Breast epithelium (tissue), 4 donors: ENCODE data around the gene ARL2. TPM values are rescaled to one million over a fixed set of nuclear protein-coding genes. Genes with fewer than 3 reads are reported as not detected.
A peak's percentile ranks its signal among the peaks of the same experiment; 100 is the strongest.

Source experiments
- DNase-seq, 2 donors: peaks; one replicate each; pipeline ENCODE4 v3.0.0-alpha.2; 2019; ENCODE audit warnings: low spot score in 2 of 2
- H3K27ac ChIP-seq, 2 donors: fragments of 200-600 bp; sonication (generic) in 1 of 2; one replicate each; pipeline ENCODE4 v1.5.1; 2016 to 2019; ENCODE audit warnings: mild to moderate bottlenecking in 1 of 2
- H3K27me3 ChIP-seq, 2 donors: fragments of 200-600 bp; sonication (generic) in 1 of 2; one replicate each; pipeline versions ENCODE4 v1.5.1 to v1.6.0; 2017 to 2019; ENCODE audit warnings: control low read depth in 1 of 2, mild to moderate bottlenecking in 1 of 2
- H3K36me3 ChIP-seq: fragments of 200-600 bp; one replicate; pipeline ENCODE4 v1.5.1; 2019
- H3K4me1 ChIP-seq, 2 donors: fragments of 200-600 bp; sonication (generic); one replicate each; pipeline ENCODE4 v1.5.1; 2016 to 2019; ENCODE audit warnings: control low read depth in 1 of 2
- H3K4me3 ChIP-seq, 3 donors: fragments of 200-600 bp; sonication (generic); 1 replicate in 2 of 3; 2 replicates in 1 of 3; pipeline ENCODE4 v1.5.1; 2016 to 2019; ENCODE audit warnings: mild to moderate bottlenecking in 3 of 3, moderate library complexity in 2 of 3
- H3K9me3 ChIP-seq, 2 donors: fragments of 200-600 bp; sonication (generic) in 1 of 2; one replicate each; pipeline ENCODE4 v1.5.1; 2016 to 2019; ENCODE audit warnings: control low read depth in 1 of 2
- CTCF ChIP-seq, 3 donors: fragments of 450-650 bp; IDR thresholded peaks; one replicate each; pipeline ENCODE4 v1.5.1; 2016 to 2017; ENCODE audit warnings: antibody characterized with exemption in 3 of 3, mild to moderate bottlenecking in 3 of 3, moderate library complexity in 3 of 3
- POLR2A ChIP-seq: fragments of 450-650 bp; IDR thresholded peaks from one replicate; pipeline ENCODE4 v1.6.1; 2016; ENCODE audit warnings: antibody characterized with exemption, mild to moderate bottlenecking, moderate library complexity
- POLR2AphosphoS5 ChIP-seq, 3 donors: sonication (generic); formaldehyde crosslinking; IDR thresholded peaks; one replicate each; pipeline ENCODE4 v1.6.1; 2017; ENCODE audit warnings: antibody characterized with exemption in 3 of 3
- intact Hi-C: fragments of 100-400 bp; cut with DNase I; formaldehyde crosslinking; loops from one replicate; pipeline ENCODE4 v1.15.1; 2023; ENCODE audit warnings: low total_unique reads
- total RNA-seq, 3 donors: library from RNA; depleted of rRNA; stranded (reverse); fragments of >200 nt; gene quantifications; one replicate each; pipeline ENCODE4 v1.1.0, GENCODE V29; 2016

Gene ARL2
- total RNA-seq, 3 donors from 2014 or later, result 99.8 to 193 (median 154) TPM

- H3K27ac ChIP-seq, result peak overlapping the region; percentile 93
- intact Hi-C loops, result no loop called here
- no peak for DNase-seq
- H3K27me3 ChIP-seq, result no peaks in the 10 kb centered on the region
- H3K4me1 ChIP-seq, result peaks cover 0 to 5% of the 10 kb centered on the region in 2 donors
- H3K36me3 ChIP-seq, result no peaks in the 10 kb centered on the region
- no peaks in the 10 kb centered on the region for H3K9me3 ChIP-seq
- no peak for TF ChIP-seq CTCF (IDR thresholded peaks at IDR 0.05)
- H3K4me3 ChIP-seq, result peak overlapping the region; percentile 63 to 85 (median 65)
These were observed 26.5 kb downstream of the ARL2 start for GRCh38 chr11:65040520-65040846.

- no peak for TF ChIP-seq CTCF (IDR thresholded peaks at IDR 0.05)
- no peak for TF ChIP-seq POLR2A
- peak in 2 of 3 donors; percentile 9 to 52 for TF ChIP-seq POLR2AphosphoS5 (IDR thresholded peaks at IDR 0.05)
- Histone ChIP-seq H3K4me3 (peak within 1 kb of the TSS; percentile 63 to 85 (median 65)), H3K4me1 (peaks cover 0 to 5% of the 10 kb centered on the region in 2 donors), H3K27ac (peak within 1 kb of the TSS; percentile 93), H3K36me3 (no peaks in the 10 kb centered on the region), H3K27me3 (no peaks in the 10 kb centered on the region), H3K9me3 (no peaks in the 10 kb centered on the region)
- peak; percentile 82 to 83 for DNase-seq
- intact Hi-C loops, result no loop called here
These were observed 27.1 kb downstream of the ARL2 start, which contains the start of gene SAC3D1 for GRCh38 chr11:65040847-65041622. TSS of gene SAC3D1 (plus strand) at chr11:65041210. CDS start at chr11:65041293, 83 bp downstream.

GRCh38 chr11:65042891-65043290, 28.9 kb downstream of the ARL2 start:
- Histone ChIP-seq H3K36me3 (no peaks in the 10 kb centered on the region), H3K9me3 (no peaks in the 10 kb centered on the region), H3K27me3 (no peaks in the 10 kb centered on the region), H3K4me1 (peaks cover 4 to 5% of the 10 kb centered on the region in 2 donors), H3K4me3 (no peak overlapping the region), H3K27ac (no peak overlapping the region)
- TF ChIP-seq CTCF (IDR thresholded peaks at IDR 0.05) (no peak), POLR2A (no peak), POLR2AphosphoS5 (IDR thresholded peaks at IDR 0.05) (no peak)
- DNase-seq, result no peak
- intact Hi-C loops, result no loop called here

GRCh38 chr11:65043881-65044501, 30.0 kb downstream of the ARL2 start:
- Histone ChIP-seq H3K36me3 (no peaks in the 10 kb centered on the region), H3K27me3 (no peaks in the 10 kb centered on the region), H3K9me3 (no peaks in the 10 kb centered on the region), H3K4me3 (no peak overlapping the region), H3K27ac (no peak overlapping the region), H3K4me1 (peaks cover 4 to 5% of the 10 kb centered on the region in 2 donors)
- no peak for TF ChIP-seq POLR2AphosphoS5 (IDR thresholded peaks at IDR 0.05)
- TF ChIP-seq CTCF (IDR thresholded peaks at IDR 0.05), result no peak
- no peak for TF ChIP-seq POLR2A
- intact Hi-C loops, result no loop called here
- DNase-seq, result no peak

- Histone ChIP-seq H3K27ac (no peak overlapping the region), H3K27me3 (no peaks in the 10 kb centered on the region), H3K4me1 (peaks cover 4 to 5% of the 10 kb centered on the region in 2 donors), H3K4me3 (no peak overlapping the region), H3K36me3 (no peaks in the 10 kb centered on the region), H3K9me3 (no peaks in the 10 kb centered on the region)
- TF ChIP-seq CTCF (IDR thresholded peaks at IDR 0.05) (no peak), POLR2AphosphoS5 (IDR thresholded peaks at IDR 0.05) (no peak), POLR2A (no peak)
- no peak for DNase-seq
- intact Hi-C loops, result no loop called here
These were observed 31.1 kb downstream of the ARL2 start for GRCh38 chr11:65045061-65045460.
